HG02943 (cell line): Measurements from ENCODE around the gene TCFL5.

Experiments used
- ATAC-seq: cut with Tn5 transposase; IDR thresholded peaks from one replicate; pipeline ENCODE4 v1.9.1; 2021; ENCODE audit warnings: mild to moderate bottlenecking, low read depth, moderate library complexity; ENCODE audit not compliant: unreplicated experiment

Gene TCFL5

DNA sequence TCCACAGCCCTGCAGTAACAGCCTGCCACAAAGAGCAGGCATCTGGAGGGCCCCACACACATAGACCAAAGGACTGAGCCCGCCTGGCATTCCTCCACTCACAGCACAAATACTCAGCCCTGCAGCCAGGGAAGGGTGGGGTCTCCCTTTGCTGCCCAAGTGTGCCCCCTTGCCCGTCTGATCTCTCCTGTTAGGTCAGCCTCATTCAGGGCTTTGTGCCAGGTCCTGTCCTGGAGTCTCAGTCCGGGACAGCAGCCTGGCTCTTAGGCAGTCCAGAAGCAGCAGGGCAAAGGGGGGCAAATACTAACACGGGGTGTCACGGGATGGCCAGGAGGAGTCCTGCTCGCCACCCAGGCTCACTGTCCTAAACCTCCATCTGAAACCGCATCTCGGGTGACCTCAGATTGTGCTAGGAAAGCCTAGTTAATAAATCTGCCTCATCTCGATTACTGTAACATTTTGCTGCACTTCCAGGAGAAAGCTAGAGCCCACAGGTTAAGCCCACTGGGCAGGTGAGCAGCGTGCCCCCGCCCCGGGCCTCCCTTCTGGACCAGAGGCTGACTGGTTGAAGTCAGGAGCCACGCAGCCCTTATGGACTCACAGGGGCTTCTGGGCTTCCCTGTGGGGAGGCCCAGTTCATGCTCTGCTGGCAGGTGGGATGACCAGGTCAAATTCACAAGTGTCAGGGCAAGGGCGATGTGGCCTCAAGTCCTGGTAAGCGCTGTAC, 60.2 kb downstream of the TCFL5 start:
- ATAC-seq = no peak

DNA sequence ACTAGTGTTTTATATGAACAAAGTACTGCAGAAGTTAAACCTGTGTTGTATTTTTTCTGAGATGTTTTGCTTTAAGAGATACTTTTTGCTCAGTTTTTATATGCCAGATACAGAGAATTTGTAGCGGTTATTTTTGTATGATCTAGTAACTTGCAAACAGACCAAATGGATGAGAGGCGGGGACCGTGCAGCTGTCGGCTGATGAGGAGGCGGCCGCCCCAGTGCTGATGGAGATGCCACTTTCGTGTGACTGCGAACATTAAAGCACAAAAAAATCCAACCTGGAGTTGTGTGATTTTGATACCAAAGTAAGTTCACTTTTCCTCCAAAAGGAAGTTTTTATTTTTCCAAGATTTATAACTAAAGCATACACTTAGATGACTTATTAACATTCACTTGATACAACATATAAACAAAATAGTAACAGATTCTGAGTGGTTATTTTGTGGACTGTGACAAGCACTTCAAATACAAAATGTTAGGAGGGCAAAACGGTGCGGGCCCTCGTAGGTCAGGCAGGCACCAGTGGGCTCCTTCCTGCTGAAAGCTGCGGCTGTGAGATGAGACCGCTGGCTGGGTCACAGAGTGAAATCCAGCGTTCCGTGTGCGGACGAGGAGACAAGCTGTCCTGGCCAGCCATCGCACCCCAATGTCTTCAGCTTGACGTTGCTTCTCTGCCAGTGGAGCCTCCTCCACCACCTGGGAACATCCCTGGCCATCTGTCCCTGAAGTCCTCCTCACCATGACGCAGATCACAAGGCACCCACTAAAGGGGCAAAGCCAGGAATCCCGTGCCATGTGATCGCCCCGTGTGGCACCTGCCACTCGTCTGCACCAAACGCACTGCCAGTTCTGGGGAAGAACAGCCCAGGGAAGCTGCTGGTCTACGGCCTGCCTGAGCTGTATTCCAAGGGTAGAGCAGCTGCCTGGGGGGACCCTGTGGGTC, 61.0 kb downstream of the TCFL5 start:
- ATAC-seq = no peak

DNA sequence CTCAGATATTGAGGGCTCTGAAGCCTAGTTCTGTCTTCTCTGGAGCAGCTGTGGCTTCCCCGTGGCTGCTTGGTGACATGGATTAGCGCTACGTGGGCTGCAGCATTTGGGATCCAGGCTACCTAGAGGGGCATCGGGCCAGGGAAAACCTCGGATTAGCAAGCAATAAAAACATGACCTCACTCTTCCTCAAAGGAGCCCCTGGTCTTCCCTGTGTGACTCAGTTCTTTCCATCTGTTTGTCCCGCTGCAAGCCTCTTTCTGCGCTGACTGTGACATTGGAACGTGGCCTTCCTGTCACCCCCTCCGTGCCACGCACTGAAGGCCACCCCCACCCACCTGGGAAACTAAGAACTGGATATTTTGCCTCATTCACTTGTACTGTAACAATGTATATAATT, 61.7 kb downstream of the TCFL5 start:
- ATAC-seq = no peak

DNA sequence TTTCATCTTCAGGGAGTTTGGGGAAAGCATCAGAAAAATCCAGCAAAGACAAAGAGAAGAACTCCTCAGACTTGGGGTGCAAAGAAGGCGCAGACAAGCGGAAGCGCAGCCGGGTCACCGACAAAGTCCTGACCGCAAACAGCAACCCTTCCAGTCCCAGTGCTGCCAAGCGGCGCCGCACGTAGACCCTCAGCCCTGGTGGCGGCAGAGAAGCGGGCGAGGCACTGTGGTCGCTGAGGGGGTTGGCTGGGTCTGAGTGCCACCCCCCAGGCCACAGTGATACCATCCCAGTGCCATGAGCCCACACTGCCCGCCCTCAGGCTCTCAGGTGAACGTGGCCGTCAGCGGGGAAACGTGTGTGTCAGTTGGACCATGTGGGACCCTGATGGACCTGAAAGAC, 62.2 kb downstream of the TCFL5 start:
- ATAC-seq = no peak

DNA sequence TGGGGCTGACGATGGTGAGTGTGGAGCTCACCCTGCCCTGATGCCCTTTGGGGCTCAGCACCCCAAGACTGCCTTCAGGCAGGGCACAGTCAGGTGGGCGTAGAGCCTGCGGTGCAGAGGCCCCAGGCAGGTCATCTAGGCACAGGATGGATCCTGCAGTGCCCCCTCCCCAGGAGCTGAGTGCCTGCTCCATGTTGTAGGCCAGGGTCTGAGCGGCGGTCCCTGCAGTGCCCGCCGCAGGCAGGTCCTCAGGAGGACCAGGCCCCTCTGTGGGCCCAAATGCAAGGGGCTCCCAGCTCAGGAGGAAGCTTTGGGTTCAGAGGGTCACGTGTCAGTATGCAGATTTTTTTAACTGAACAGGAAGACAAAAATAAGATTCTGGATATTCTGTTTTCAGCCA, 62.6 kb downstream of the TCFL5 start:
- ATAC-seq = no peak

DNA sequence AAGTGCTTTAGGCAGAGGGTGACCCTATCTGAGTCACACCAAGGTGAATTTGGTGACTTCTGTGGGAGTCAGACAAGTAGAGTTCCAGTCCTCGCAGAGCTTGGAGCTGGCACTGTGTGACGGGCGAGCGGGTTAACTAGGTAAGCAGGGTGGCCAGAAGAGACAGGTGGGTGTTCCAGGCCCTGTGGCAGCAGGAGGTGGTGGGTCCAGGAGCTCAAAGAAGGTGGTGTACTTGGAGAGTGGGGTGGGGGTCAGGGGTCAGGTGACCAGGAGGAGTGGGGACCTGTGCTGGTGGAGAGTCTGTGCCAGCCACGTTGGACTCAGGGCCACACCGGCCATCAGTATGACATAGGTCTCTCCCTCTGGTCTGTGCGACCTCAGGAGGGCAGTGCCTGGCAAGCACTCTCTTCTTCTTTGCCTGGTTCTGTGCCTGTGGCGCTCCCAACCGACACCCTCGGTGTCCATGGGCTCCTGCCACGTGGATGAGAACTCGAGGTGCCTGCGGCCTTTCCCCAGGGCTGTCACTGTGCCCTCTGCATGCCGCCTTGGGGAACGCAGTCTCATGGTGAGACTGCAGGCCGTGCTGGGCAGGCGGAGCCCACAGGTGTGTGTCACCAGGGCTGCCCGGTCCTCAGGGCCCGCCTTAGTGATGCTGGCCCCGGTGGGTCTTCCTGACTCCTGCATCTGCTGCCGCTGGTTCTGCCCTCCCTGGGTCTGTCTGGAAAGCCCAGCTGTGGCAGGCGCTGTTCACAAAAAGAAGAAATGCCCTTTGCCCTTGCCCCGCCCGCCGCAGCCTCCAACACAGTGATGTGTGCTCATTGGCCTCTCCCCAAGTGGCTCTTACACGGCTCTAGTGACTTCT, 63.7 kb downstream of the TCFL5 start:
- ATAC-seq = no peak

DNA sequence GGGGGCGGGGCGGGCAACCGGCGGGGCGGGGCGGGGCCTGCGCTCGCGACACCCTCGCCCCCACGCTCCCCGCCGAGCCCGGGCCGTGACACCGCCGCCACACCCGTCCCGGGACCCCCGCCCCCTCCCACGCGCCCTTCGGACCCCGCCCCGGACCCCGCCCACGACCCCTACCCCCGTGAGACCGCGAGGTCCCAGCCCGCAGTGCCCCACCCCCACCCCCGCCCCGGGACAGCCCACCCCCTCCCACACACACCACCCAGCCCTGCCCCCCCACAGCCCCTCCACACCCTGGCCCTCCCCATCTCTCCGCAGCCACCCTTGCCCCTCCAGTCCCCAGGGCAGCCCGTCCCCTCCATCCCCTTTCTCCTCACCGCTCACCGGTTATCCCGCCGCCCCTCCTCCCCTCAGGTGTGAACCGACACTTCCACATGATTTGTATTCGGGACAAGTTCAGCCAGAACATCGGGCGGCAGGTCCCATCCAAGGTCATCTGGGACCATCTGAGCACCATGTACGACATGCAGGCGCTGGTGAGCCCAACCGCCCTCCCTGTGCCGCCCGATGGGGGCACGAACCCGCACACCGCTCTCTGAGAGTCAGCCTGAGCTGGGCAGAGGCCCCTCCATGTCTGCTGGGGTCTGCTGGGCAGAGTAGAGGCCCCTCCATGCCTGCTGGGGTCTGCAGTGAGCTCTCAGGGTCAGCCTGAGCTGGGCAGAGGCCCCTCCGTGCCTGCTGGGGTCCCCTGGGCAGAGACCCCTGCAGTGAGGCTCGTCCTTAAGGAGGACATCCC, 64.7 kb downstream of the TCFL5 start:
- ATAC-seq = no peak

DNA sequence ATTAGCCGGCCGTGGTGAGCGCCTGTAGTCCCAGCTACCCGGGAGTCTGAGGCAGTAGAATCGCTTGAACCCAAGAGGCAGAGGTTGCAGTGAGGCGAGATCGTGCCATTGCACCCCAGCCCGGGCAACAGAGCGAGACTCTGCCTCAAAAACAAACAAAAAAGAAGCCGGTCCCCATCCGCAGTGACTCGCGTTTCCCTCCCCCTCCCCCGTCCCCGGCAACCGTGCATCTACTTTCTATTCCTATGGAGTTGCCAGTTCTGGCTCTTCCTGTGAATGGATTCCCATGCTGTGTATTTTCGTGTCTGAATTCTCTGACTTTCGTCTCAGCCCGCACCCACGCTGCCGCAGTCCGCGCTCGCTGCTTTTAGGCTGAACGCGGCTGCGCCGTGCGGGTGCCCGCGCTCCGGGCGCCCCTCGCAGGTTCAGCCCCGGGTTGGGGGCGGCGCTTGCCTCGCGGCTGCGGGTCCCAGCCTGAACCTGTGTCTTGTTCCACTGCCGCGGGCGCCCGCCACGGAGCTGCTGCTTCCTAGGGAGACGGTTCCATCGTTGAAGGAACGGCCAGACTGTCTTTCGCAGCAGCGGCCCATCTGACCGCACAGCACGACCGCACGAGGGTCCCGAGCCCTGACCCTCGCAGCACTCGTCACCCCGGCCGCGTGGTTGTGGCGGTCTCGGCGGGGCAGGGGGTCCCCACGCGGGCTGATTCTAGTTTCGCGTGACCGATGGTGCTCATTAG, 66.4 kb downstream of the TCFL5 start:
- ATAC-seq = no peak

DNA sequence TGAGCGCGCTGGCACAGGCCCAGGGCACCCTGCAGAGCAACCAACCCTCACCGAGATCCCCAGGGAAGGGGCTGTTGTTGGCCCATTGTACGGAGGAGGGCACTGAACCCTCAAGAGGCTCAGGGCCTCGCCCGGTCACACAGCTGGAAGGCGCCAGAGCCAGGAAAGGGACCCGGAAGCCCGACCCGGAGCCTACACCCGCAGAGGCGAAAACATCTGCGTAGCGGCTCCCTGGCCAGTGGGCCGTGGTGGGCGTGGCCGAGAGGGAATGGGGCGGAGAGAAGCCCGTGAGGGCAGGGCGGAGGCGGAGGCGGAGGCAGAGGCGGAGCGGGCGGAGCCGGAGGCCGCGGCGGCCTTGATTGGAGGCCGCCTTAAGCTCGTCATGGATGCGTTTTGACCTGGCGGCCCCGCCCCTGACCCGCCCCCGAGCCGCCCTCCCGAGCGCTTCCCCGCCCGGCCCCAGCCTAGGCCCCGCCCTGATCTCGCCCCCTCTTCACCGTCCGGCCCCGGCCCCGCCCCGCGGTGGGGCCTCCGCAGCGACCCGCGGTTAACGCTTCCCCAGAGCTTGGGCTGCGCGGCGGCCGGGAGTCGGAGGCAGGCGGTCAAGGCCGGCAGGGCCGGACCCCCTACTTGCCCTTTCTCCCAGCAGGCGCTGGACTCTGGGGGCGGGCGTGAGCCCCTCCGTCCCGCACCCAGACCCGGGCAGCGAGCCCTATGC, 67.5 kb downstream of the TCFL5 start:
- ATAC-seq = peak; percentile 51

DNA sequence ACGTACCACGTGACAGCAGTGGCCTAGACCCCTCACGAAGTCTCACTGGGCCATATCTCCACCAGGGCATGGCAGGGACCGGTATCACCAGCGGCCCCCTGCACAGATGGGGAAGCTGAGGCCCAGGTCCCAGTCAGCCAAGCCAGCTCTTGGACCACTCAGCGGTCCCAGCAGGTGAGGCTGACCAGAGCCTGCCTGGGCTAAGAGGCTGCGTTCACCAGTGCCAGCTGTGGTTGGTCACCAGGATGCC, 67.9 kb downstream of the TCFL5 start:
- no peak for ATAC-seq

DNA sequence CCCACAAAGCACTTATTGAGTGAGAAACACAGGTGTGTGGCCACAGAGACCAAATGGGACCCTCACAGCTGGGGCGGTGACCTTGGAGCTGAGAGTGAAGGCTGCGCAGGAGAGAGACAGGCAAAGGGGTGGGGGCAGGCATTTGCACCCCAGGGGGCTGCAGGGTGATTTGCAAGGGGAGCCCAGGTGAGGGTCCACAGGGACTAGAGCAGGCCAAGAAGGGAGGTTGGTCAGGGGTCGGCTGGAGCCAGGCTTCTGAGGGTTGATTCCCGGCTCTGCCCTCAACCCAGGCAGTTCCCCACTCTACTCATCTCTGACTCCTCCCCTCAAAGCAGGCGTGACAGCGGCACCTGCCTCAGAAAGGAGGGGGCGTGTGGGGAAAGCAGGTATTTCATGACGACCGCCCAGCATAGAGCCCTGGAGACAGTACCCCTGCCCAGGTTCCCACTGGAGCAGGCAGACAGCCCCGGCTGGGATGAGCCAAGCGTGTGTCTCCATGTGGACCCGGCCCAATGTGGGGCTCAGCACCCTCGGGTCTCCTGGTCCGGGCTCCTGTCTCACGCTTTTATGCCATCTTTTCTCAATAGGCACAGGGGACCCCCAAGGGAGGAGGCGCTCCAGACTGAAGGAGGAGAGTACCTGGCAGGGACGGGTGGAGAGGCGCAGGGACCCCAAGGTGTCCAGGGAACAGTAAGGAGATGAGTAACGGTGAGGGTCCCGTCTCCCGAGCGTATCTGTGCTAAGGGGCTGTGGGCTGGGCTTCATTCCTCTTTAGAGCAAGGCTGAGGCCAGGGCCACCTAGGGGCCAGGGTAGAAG, 68.5 kb downstream of the TCFL5 start:
- ATAC-seq = no peak

DNA sequence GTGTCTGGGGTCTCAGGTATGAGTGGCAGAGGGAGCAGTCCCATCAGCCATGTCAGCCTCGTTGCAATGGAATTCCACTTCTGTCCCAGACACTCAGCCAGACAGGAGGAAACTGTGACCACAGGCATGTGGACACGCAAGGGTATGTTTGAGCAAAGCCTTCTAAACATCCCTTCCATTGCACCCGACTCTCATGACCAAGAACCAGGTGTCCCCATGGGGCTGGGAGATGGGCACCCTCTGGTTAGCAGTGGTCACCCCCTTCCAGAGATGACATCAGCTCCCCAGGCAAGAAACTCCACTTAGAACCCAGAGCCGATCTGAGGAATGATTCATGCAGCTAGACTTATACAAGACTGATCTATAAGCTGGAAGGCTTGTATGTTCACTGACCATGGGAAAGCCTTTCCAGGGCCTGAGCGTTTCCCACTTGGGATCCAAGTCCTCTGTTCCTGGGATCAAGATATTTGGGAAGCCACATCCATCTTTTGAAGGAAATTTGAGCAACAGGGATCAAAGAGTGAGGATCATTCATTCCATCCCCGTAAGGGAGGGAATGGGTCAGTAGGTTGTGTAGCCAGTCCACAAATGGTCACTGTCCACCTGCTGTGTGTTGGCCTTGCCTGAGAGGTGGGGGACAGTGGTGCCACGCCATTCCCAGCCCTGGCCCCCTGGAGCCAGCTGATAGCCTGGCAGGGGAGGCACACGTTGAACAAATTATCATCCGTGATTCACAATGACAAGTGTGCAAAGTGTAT, 69.3 kb downstream of the TCFL5 start:
- no peak for ATAC-seq

DNA sequence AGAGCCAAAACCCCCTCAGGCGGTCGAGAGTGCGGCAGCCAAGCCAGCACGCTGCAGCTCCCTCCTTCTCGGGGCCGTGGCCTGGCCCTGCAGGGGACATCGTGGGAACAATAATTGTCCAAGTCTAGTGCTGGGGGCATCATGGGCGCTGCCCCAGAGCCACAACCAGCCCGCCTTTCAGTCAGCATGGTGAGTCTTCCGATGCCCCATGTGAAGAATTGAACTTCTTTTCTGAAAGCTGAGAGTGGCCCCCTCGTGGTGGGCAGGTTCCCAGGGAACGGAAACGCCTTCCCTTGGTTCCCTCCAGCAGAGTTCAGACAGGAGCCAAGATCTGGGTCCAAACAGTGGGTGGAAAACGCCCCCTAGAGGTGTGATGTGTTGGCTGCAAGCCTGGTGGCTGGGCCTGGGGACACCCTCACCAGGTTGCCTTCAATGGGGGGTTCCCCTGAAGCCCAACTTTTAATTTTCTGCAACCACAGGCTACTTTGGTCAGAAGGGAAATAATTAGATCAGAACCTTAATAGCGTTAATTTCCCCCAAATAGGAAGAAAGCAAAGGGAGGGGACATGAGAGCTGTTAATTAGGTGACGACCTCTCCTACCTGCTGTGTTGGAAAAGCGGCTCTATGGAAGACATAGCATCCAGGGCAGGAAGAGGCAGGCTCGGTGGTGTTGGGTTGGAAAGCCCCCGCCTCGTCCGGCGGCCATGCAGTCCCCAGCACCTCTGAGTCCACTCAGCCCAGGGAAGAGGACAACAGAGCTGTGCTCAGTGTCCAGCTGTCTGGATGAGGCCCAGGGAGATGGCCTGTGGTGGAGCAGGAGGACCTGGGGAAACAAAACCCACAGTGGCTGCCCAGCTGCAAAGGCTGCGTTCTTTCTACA, 70.1 kb downstream of the TCFL5 start:
- ATAC-seq = no peak
